ENCODE results near the gene RFT1.

RFT1 gene

GRCh38 chr3:53092216-53092615 lies 38.0 kb downstream of the RFT1 start:
- no peak for DNase-seq (ENCODE audit: low read depth, low spot score)

DNA sequence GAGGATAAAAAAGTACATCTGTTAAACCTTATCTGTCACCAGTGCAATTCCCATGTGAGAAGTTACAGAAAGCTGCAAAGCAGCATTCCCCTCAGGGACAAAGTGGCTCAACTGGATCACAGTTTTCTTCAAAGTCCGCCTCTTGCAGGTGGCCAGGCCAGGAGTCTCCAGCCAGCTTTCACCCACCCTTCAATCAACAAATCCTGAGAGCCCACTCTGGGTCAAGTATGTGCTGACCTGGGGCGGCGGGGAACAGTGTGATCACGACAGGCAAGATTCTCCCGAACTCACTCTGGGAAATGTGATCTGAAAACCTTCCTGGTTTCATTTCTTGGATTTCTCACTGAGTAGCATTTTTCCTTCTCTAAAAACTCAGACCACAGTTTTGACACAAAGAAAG lies 39.2 kb downstream of the RFT1 start:
- DNase-seq (ENCODE audit: low read depth, low spot score) = peak; percentile 23

- no peak for DNase-seq (ENCODE audit: low read depth, low spot score)
Measured at GRCh38 chr3:53089511-53089910, 40.7 kb downstream of the RFT1 start.

GRCh38 chr3:53085476-53085875 lies 44.8 kb downstream of the RFT1 start:
- no peak for DNase-seq (ENCODE audit: low read depth, low spot score)

GRCh38 chr3:53084310-53085001 lies 45.8 kb downstream of the RFT1 start:
- DNase-seq (ENCODE audit: low read depth, low spot score) = no peak

- DNase-seq (ENCODE audit: low read depth, low spot score) = no peak
Measured at GRCh38 chr3:53083949-53084309, 46.3 kb downstream of the RFT1 start.

- no peak for DNase-seq (ENCODE audit: low read depth, low spot score)
Measured at GRCh38 chr3:53083521-53083920, 46.7 kb downstream of the RFT1 start.

DNA sequence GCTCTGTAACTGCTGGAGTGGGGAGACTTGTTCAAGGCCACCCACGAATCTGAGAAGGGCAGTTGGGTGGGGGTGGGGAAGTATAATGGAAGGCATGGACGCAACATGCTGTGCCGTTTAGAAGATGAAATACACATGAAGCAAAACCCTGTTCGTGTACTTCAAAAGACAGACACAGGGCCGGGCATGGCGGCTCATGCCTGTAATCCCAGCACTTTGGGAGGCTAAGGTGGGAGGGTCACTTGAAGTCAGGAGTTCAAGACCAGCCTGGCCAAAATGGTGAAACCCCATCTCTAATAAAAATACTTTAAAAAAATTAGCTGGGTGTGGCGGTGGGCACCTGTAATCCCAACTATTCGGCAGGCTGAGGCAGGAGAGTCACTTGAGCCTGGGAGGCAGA lies 47.5 kb downstream of the RFT1 start:
- no peak for DNase-seq (ENCODE audit: low read depth, low spot score)

GRCh38 chr3:53081318-53081717 lies 48.9 kb downstream of the RFT1 start:
- DNase-seq (ENCODE audit: low read depth, low spot score) = no peak

DNA sequence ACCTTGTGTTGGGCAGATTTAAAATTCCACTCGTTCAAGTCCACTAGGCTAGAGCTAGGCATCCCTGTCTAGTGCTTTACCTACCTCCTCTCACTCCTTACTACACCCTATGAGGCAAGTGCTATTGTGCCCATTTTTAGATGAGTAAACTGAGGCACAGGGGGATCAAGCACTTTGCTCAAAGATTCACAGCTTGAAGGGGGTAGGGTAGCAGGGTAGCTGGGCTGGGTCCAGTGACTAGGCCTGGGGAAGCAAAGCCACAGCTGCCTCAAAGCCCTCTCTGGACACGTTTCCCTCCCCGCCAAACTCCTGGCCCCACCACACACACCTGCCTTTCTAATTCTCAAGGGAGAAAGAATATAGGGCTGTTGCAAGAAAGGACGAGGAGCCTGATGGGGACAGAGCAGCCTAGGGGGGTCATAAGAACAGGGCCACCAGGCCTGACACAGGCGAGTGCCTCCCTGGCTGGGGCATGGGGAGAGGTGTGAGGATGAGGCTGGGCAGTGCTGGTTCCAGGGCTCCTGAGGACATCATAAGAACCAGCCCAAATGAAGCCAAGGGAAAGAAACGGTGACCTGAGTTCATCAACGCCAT lies 49.5 kb downstream of the RFT1 start:
- DNase-seq (ENCODE audit: low read depth, low spot score) = no peak

- no peak for DNase-seq (ENCODE audit: low read depth, low spot score)
Measured at GRCh38 chr3:53079791-53080555, 50.3 kb downstream of the RFT1 start.

GRCh38 chr3:53079147-53079546 lies 51.1 kb downstream of the RFT1 start:
- no peak for DNase-seq (ENCODE audit: low read depth, low spot score)

GRCh38 chr3:53078656-53079055 lies 51.6 kb downstream of the RFT1 start:
- DNase-seq (ENCODE audit: low read depth, low spot score) = no peak

GRCh38 chr3:53077476-53078220 lies 52.6 kb downstream of the RFT1 start:
- DNase-seq (ENCODE audit: low read depth, low spot score) = peak; percentile 23

- DNase-seq (ENCODE audit: low read depth, low spot score) = no peak
Measured at GRCh38 chr3:53075743-53076140, 54.5 kb downstream of the RFT1 start.

GRCh38 chr3:53074761-53075742 lies 55.2 kb downstream of the RFT1 start:
- no peak for DNase-seq (ENCODE audit: low read depth, low spot score)

DNA sequence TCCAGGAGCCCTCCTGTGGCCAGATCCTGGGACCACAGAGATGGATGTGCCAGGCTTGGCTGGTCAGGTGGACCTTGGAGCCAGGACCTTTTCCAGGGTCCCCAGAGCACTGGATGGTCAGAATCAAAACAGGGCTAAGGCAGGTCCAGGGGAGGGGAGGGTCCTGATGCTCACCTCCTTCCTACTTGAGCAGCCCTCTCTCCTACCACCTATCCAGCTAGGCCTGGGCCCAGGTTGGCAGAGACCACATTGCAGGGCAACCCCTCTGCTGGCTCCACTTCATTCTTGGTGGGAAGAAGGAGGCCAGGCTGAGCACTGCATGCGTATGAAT lies 55.9 kb downstream of the RFT1 start:
- DNase-seq (ENCODE audit: low read depth, low spot score) = no peak

DNA sequence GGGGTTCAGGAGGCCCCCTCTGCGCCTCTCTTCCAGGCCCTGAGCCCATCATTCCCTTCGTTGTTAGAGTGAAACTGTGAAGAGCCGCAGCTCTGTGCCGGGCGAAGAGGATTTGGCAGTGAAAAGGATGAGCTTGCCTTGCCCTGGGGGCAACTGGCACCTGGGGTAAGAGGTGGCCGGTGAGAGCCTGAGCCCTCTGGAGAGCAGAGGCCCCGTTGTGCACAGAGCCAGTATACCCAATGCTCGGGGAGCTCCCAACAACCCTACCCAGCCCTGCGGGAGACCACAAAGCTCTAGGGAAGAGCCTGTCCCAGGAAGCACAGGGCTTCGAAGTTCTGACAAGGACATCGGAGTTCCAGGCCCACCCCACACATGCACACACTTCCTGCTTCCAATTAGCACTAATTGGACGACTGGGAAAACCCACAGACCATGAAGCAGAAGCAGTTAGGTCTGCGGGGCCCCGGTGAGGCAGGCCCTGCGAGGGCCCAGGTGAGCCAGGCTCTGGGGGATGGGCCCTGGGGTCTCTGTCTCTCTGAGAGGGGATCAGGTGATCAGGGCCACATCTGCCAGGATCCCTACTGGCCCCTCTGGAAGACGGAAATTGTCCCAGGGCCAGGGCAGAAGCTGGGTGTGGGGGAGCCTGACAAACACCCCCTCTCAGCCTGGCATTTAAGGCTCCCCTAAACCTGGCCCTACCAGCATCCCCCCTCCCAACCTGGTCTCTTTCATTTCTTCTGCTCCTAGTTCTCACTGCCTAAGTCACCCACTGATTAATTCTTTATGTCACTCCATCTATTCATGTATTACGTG lies 56.5 kb downstream of the RFT1 start:
- DNase-seq (ENCODE audit: low read depth, low spot score) = peak; percentile 27

DNA sequence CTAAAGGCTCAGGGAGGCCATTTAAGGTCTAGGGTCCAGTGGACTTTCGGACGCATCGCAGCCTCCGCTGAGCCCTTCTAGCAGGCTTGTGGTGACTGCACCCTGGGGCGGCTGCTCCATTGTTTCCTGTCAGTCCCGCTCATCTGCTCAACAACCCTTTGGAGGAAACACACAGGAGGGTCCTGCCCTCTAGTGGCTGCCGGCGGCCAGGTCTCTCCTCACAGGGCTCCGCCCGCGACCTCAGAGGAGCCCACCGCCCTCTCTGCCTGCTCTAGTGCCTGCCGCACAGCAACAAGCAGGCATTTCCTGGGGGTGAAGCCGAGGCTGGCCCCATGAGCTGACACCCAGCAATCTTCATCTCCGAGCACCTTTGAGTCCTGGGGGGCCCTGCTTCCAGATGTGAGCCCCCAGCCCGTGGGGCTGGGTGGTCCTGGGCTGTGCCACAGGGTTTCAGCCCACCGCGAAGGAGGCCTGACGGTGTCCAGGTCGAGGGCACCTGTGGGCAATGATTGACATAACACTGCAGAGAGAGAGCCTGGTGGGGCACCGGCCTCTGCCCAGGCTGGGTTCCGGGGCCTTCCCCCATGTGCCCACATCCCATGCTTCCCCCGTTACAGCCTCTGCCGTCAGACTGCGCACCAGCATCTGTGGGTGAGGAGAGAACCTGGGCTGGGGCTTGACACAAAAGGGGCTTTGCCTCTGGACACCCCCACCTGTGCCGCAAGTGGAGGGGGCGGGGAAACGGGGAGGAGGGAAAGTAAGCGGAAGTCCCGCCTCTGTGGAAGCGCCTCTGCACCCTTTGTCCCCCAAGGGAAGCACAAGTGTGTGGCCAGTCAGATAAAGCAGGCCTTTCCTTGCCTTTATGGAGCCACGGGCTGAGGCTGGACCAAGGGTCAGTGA lies 57.3 kb downstream of the RFT1 start:
- DNase-seq (ENCODE audit: low read depth, low spot score) = peak; percentile 96

All from ELF-1 (cell line).